CD4-positive, alpha-beta T cell treated with Interleukin-4 for 4 hours (primary cell): Measurements from ENCODE around the gene NSD1.
A peak's percentile ranks its signal among the peaks of the same experiment; 100 is the strongest.

ENCODE experiments used
- DNase-seq: peaks from one replicate; pipeline ENCODE4 v3.0.0-alpha.2; 2020

NSD1 gene

GRCh38 chr5:177133096-177133852 lies at the start of gene NSD1:
NSD1 (plus strand) TSS chr5:177133773; CDS start chr5:177135104, 1,331 bp downstream.
- DNase-seq = peak; percentile 92

- DNase-seq = no peak
These were observed 49.4 kb upstream of the NSD1 start for GRCh38 chr5:177084175-177084574.

GRCh38 chr5:177085985-177086653 lies 47.5 kb upstream of the NSD1 start:
- no peak for DNase-seq

- DNase-seq = peak; percentile 39
These were observed 46.7 kb upstream of the NSD1 start, which contains the start of gene FGFR4 for GRCh38 chr5:177086654-177087397. FGFR4 (plus strand) TSS chr5:177086915; CDS start chr5:177089603, 2,688 bp downstream.

- DNase-seq = no peak
These were observed 46.1 kb upstream of the NSD1 start for GRCh38 chr5:177087398-177088005.

- no peak for DNase-seq
These were observed 44.4 kb upstream of the NSD1 start for GRCh38 chr5:177089127-177089526.

GRCh38 chr5:177089825-177090641 lies 43.5 kb upstream of the NSD1 start:
- DNase-seq = no peak

- DNase-seq = no peak
These were observed 42.8 kb upstream of the NSD1 start for GRCh38 chr5:177090813-177091212.

GRCh38 chr5:177091232-177091631 lies 42.3 kb upstream of the NSD1 start:
- no peak for DNase-seq

- DNase-seq = no peak
These were observed 41.1 kb upstream of the NSD1 start for GRCh38 chr5:177092178-177093081.

GRCh38 chr5:177093082-177093712 lies 40.4 kb upstream of the NSD1 start:
- DNase-seq = no peak

GRCh38 chr5:177093803-177094202 lies 39.8 kb upstream of the NSD1 start:
- DNase-seq = no peak

- DNase-seq = no peak
These were observed 39.1 kb upstream of the NSD1 start for GRCh38 chr5:177094224-177095087.

- no peak for DNase-seq
These were observed 38.4 kb upstream of the NSD1 start for GRCh38 chr5:177095088-177095669.

GRCh38 chr5:177096162-177097015 lies 37.2 kb upstream of the NSD1 start:
- DNase-seq = no peak

- DNase-seq = no peak
These were observed 36.3 kb upstream of the NSD1 start for GRCh38 chr5:177097016-177097985.

- DNase-seq = no peak
These were observed 35.5 kb upstream of the NSD1 start for GRCh38 chr5:177098120-177098469.
